Eye (tissue), 1 donor: ENCODE results near the gene CYREN.
A peak's percentile ranks its signal among the peaks of the same experiment; 100 is the strongest.
"Not testable (repeated sequence)": the region's sequence is repeated elsewhere in the genome, so short reads cannot be mapped to it uniquely, and the experiment has no call there.

Source experiments
- DNase-seq: peaks from one replicate; pipeline ENCODE4 v3.0.0-alpha.2; 2015

The CYREN gene

GRCh38 chr7:135158141-135158655 lies 12.3 kb downstream of the CYREN start:
- no peak for DNase-seq

DNA sequence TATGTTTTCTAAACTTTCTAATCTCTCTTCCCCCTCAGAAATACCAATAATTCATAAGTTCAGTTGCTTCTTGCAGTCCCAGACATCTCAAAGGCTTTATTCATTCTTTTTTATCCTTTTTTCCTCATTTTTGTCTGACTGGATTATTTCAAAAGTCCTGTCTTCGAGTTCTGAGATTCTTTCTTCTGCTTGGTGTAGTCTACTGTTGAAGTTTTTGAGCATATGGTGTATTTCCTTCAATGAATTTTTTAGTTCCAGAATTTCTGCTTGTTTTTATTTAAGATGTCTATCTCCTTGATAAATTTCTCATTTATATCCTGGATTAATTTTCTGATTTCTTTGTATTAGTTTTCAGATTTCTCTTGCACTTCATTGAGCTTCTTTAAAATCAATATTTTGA lies 14.2 kb downstream of the CYREN start:
- DNase-seq: no peak

DNA sequence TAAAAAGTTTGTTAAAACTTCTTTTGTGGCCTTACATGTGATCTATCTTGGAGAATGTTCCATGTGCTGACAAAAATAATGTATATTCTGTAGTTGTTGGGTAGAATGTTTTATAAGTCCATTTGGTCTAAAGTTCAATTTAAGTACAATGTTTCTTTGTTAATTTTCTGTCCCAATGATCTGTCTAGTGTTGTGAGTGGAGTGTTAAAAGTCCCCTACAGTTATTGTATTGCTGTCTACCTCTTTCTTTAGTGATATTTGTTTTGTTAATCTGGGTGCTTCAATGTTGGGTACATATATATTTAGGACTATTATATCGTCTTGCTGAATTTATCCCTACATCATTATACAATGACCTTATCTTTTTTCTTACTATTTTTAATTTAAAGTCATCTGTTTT lies 15.8 kb downstream of the CYREN start:
- DNase-seq: no peak

- DNase-seq: no peak
Measured at GRCh38 chr7:135152442-135152841, 18.1 kb downstream of the CYREN start.

DNA sequence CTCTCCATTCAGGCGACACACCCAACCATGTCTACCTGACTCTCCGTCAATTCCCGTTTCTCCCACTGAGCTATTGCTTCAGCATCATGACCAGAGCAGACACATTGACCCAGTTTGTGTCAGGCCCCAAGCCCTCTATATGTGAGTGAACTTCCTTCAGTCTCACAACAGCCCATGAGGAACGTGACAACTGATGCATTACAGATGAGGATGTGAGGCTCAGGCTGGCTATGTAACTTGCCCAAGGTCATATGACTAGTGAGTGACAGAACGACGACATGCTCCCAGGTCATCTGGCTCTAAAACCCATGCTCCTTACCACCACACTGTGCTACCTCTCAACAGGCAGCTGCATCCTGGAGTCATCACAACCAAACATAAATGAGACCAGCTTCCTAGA lies 19.0 kb downstream of the CYREN start:
- DNase-seq: no peak

- no peak for DNase-seq
Measured at GRCh38 chr7:135151132-135151531, 19.4 kb downstream of the CYREN start.

DNA sequence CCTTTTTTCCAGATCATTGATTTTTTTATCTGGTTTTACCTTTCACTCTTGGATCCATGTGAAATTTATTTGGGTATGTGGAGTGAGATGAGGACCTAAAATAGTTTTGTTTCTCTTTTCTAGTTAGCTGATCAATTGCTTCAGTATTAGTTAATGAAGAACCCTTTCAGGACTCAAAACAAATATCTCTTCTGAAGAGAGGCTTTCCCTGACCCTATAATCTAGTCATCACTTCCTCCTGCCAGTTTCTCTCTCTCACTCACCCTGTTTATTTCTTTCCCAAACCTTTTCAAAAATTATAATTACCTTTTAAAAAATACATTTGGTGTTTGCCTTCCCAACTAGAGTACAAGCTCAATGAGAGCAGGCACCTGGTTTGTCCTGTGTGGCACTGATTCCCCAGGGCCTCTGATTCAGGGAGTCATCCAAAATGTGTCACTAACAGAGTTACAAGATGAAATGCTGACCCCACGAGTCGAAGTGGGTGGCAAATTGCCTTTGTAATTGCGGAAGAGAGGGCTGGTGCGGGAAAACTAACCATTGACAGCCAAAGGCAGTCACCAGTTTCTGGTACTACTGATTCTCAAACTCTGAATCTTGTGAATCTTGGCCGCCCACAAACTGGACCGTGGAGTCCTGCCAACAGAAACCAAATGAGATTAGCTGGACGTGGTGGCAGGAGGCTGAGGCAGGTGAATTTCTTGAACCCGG lies 20.3 kb downstream of the CYREN start:
- no peak for DNase-seq

- no peak for DNase-seq
Measured at GRCh38 chr7:135147899-135148721, 22.4 kb downstream of the CYREN start, which contains the start of gene TMEM140. TMEM140 (plus strand) TSS chr7:135148072; CDS start chr7:135164442, 16,370 bp downstream.

- no peak for DNase-seq
Measured at GRCh38 chr7:135147341-135147898, 23.1 kb downstream of the CYREN start.

DNA sequence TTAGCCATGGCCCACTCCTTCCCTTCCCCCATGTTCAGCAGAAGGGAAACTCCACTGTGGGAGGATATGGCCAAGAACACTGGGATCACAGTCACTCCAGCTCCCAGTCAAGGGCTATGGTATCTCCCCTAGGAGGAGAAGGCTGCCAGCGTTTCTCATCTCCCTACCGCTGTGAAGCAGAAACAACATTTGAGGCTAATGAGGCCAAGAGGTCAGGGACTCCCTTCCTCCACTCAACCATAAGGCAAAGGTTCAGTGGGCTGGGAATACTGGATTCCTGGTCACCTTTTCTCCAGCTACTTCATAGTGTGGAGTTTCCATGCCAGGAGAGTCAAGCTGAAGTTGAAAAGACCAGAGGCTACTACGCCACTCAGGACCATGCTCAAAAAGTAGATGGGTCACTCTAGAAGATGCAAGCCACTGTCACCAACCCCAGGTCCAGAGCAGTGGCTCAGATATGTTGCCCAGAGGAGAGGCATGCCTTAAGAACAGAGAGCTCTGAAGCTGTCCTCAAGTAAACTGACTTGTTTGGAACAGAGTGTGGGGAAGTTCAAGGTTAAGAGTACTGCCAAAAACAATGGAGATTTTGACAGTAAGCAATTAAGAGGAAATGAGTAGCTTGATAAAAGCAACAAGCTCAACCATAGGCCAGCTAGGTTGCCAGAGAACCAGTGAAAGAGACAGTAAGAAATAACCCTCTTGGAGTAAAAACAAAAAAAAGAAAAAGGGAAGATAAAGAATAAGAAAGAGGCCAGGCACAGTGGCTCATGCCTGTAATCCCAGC lies 26.4 kb downstream of the CYREN start:
- peak; percentile 22 for DNase-seq

GRCh38 chr7:135129579-135129978 lies 40.9 kb downstream of the CYREN start:
- no peak for DNase-seq

- no peak for DNase-seq
Measured at GRCh38 chr7:135128931-135129330, 41.6 kb downstream of the CYREN start.

GRCh38 chr7:135124631-135125030 lies 45.9 kb downstream of the CYREN start:
- DNase-seq: not testable (repeated sequence)

- no peak for DNase-seq
Measured at GRCh38 chr7:135121868-135122267, 48.6 kb downstream of the CYREN start.

DNA sequence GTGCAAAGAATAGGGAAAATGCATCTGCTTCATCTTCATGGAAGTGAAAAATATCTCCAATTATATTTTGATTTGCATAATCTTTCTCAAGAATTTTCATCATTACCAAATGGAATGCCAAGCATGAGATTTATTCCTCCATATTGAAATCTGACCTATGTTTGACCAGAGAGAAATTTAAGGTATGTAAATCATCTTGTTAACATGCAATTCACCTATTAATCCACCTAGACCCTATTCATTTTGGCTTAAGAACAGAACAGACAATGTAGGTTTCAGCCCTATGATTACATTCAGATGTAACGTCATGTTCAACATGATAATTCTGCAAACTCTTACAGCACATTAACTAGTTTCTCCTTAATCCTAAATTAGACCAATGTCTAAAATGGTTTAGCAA lies 53.4 kb downstream of the CYREN start:
- no peak for DNase-seq
